Peyer's patch (tissue), 4 donors: Measurements from ENCODE around the gene EIPR1.

Experiments used
- POLR2A ChIP-seq, 2 donors: fragments of 450-650 bp; IDR thresholded peaks; one replicate each; pipeline ENCODE4 v1.5.1; 2017; ENCODE audit warnings: antibody characterized with exemption in 2 of 2, mild to moderate bottlenecking in 2 of 2, moderate library complexity in 2 of 2
- TF ChIP-seq, protein P1 (sequence below), 6 experiments: fragments of 450-650 bp in 4 of 6; fragments of 200-600 bp in 2 of 6; sonication (generic) in 1 of 6; IDR thresholded peaks; one replicate each; pipeline ENCODE4 v1.5.1; 2017 to 2019; ENCODE audit warnings: antibody characterized with exemption in 6 of 6, mild to moderate bottlenecking in 3 of 6, moderate library complexity in 1 of 6

DNA sequence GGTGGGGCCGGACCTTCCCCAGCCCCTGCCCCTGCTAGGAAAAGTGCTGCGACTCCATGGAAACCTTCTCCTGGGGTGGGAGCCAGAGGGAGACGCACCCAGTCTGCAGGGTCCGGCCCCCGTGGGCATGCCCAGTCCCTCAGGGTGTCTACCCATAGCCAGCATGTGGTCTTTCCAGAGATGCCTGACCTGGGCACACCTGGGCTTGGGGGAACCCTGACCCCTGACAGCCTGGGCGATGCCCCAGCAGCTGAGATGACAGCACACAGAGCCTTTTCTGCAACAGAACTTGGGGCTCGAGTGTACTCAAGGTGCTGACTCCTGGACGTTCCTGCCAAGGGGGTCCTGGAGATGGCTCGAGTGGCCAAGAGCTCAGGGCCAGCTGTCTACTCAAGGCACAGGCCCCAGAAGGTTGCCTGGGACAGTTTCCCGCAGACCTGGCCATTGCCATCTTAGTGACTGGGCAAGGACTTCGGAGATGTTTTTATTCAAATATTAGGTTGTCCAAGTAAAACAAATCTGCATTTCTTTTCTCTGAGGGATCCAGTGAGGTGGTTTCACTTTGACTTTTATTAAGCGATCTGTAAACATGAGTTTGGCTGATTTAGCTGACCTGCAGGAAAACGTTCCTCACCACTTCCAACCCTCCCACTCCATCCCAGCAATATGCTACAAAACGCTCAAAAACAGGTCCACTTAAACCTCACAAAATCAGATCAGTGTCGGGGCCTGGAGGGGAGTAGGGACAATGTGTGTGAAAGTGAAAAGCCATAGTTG, 228.0 kb downstream of the EIPR1 start:
- TF ChIP-seq, protein P1, sequence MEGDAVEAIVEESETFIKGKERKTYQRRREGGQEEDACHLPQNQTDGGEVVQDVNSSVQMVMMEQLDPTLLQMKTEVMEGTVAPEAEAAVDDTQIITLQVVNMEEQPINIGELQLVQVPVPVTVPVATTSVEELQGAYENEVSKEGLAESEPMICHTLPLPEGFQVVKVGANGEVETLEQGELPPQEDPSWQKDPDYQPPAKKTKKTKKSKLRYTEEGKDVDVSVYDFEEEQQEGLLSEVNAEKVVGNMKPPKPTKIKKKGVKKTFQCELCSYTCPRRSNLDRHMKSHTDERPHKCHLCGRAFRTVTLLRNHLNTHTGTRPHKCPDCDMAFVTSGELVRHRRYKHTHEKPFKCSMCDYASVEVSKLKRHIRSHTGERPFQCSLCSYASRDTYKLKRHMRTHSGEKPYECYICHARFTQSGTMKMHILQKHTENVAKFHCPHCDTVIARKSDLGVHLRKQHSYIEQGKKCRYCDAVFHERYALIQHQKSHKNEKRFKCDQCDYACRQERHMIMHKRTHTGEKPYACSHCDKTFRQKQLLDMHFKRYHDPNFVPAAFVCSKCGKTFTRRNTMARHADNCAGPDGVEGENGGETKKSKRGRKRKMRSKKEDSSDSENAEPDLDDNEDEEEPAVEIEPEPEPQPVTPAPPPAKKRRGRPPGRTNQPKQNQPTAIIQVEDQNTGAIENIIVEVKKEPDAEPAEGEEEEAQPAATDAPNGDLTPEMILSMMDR (IDR thresholded peaks at IDR 0.05), result no peak
- TF ChIP-seq POLR2A (IDR thresholded peaks at IDR 0.05), result no peak
